Peyer's patch (tissue), 4 donors: ENCODE data around the gene CHRDL2. TPM values are rescaled to one million over a fixed set of nuclear protein-coding genes. Genes with fewer than 3 reads are reported as not detected.
A peak's percentile ranks its signal among the peaks of the same experiment; 100 is the strongest.

Source experiments
- DNase-seq, 3 donors: peaks; one replicate each; pipeline ENCODE4 v3.0.0-alpha.2; 2017 to 2019
- H3K27ac ChIP-seq, 4 donors: fragments of 200-600 bp; sonication (generic); one replicate each; pipeline ENCODE4 v1.5.1; 2016 to 2019
- H3K27me3 ChIP-seq, 2 donors: fragments of 200-600 bp; sonication (generic); one replicate each; pipeline ENCODE4 v1.5.1; 2019
- H3K36me3 ChIP-seq, 3 donors: fragments of 200-600 bp; sonication (generic); one replicate each; pipeline ENCODE4 v1.5.1; 2016 to 2019
- H3K4me1 ChIP-seq, 4 donors: fragments of 200-600 bp; sonication (generic); one replicate each; pipeline ENCODE4 v1.5.1; 2016 to 2019
- H3K4me3 ChIP-seq, 4 donors: fragments of 200-600 bp; sonication (generic); 1 replicate in 3 of 4; 2 replicates in 1 of 4; pipeline ENCODE4 v1.5.1; 2016 to 2019; ENCODE audit warnings: mild to moderate bottlenecking in 1 of 4
- H3K9me3 ChIP-seq, 4 donors: fragments of 200-600 bp; sonication (generic); one replicate each; pipeline ENCODE4 v1.5.1; 2016 to 2019; ENCODE audit warnings: mild to moderate bottlenecking in 1 of 4
- CTCF ChIP-seq, 6 experiments: fragments of 450-650 bp in 4 of 6; fragments of 200-600 bp in 2 of 6; sonication (generic) in 1 of 6; IDR thresholded peaks; one replicate each; pipeline ENCODE4 v1.5.1; 2017 to 2019; ENCODE audit warnings: antibody characterized with exemption in 6 of 6, mild to moderate bottlenecking in 3 of 6, moderate library complexity in 1 of 6
- POLR2A ChIP-seq, 2 donors: fragments of 450-650 bp; IDR thresholded peaks; one replicate each; pipeline ENCODE4 v1.5.1; 2017; ENCODE audit warnings: antibody characterized with exemption in 2 of 2, mild to moderate bottlenecking in 2 of 2, moderate library complexity in 2 of 2
- total RNA-seq, 4 donors: library from RNA; depleted of rRNA; stranded (reverse); fragments of >200 nt; gene quantifications; one replicate each; pipeline ENCODE4 v1.1.0, GENCODE V29; 2016

The CHRDL2 gene
- total RNA-seq, 4 donors from 2014 or later, result not detected

- TF ChIP-seq CTCF (IDR thresholded peaks at IDR 0.05) (no peak), POLR2A (IDR thresholded peaks at IDR 0.05) (no peak)
- H3K27me3 ChIP-seq, result no peaks in the 10 kb centered on the region
- DNase-seq, result peak in 1 of 3 donors; percentile 35
- no peak overlapping the region for H3K27ac ChIP-seq
- H3K4me3 ChIP-seq, result no peak overlapping the region
- H3K36me3 ChIP-seq, result no peaks in the 10 kb centered on the region
- H3K4me1 ChIP-seq, result peaks cover 0 to 13% (median 0%) of the 10 kb centered on the region in 4 donors
- no peaks in the 10 kb centered on the region for H3K9me3 ChIP-seq
Measured at GRCh38 chr11:74686792-74687191, 44.4 kb downstream of the CHRDL2 start.

- H3K4me1 ChIP-seq, result peaks cover 0 to 13% (median 0%) of the 10 kb centered on the region in 4 donors
- H3K36me3 ChIP-seq, result no peaks in the 10 kb centered on the region
- peak in 2 of 3 donors; percentile 24 to 59 for DNase-seq
- no peak overlapping the region for H3K4me3 ChIP-seq
- no peak for TF ChIP-seq POLR2A (IDR thresholded peaks at IDR 0.05)
- no peak for TF ChIP-seq CTCF (IDR thresholded peaks at IDR 0.05)
- no peaks in the 10 kb centered on the region for H3K27me3 ChIP-seq
- H3K27ac ChIP-seq, result no peak overlapping the region
- H3K9me3 ChIP-seq, result no peaks in the 10 kb centered on the region
Measured at GRCh38 chr11:74685905-74686304, 45.3 kb downstream of the CHRDL2 start.

GRCh38 chr11:74685338-74685737, 45.9 kb downstream of the CHRDL2 start:
- TF ChIP-seq POLR2A (IDR thresholded peaks at IDR 0.05) (no peak), CTCF (IDR thresholded peaks at IDR 0.05) (no peak)
- Histone ChIP-seq H3K27ac (no peak overlapping the region), H3K36me3 (no peaks in the 10 kb centered on the region), H3K4me1 (peaks cover 0 to 13% (median 0%) of the 10 kb centered on the region in 4 donors), H3K4me3 (no peak overlapping the region), H3K9me3 (no peaks in the 10 kb centered on the region), H3K27me3 (no peaks in the 10 kb centered on the region)
- DNase-seq, result no peak

DNA sequence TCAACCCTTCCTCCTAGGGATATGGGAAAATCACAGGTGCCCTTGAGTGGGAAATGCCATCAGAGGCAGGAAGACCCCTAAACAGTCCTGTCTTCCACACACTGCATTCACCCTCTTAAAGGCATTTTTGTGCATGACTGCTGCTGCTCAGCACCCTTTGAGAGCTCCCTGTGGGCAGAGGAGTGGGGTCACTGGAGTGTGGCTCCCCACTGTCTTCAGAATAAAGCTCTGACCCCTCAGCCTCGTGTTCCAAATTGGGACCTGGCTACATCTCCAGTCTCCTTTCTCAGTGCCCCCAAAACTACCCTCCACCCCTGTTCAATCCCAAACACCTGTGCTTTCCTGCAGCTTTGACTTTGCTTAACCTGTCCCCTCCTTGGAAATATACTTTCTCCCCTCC, 46.6 kb downstream of the CHRDL2 start:
- DNase-seq, result peak in 1 of 3 donors; percentile 7
- Histone ChIP-seq H3K36me3 (no peaks in the 10 kb centered on the region), H3K27ac (no peak overlapping the region), H3K27me3 (no peaks in the 10 kb centered on the region), H3K4me1 (peaks cover 0 to 13% (median 0%) of the 10 kb centered on the region in 4 donors), H3K4me3 (no peak overlapping the region), H3K9me3 (no peaks in the 10 kb centered on the region)
- TF ChIP-seq POLR2A (IDR thresholded peaks at IDR 0.05) (no peak), CTCF (IDR thresholded peaks at IDR 0.05) (no peak)

GRCh38 chr11:74683941-74684481, 47.2 kb downstream of the CHRDL2 start:
- Histone ChIP-seq H3K4me3 (peak overlapping the region in 1 of 4 donors; percentile 51), H3K27ac (no peak overlapping the region), H3K9me3 (no peaks in the 10 kb centered on the region), H3K4me1 (peaks cover 0 to 13% (median 0%) of the 10 kb centered on the region in 4 donors), H3K27me3 (no peaks in the 10 kb centered on the region), H3K36me3 (no peaks in the 10 kb centered on the region)
- TF ChIP-seq CTCF (IDR thresholded peaks at IDR 0.05) (no peak), POLR2A (IDR thresholded peaks at IDR 0.05) (no peak)
- peak in 1 of 3 donors; percentile 34 for DNase-seq
